Measurements from ENCODE around the gene SAMD3. TPM values are rescaled to one million over a fixed set of nuclear protein-coding genes. Genes with fewer than 3 reads are reported as not detected.

SAMD3 gene
- total and polyA plus RNA-seq, 2 experiments from 2014 or later, result 3.8 to 4.9 TPM

DNA sequence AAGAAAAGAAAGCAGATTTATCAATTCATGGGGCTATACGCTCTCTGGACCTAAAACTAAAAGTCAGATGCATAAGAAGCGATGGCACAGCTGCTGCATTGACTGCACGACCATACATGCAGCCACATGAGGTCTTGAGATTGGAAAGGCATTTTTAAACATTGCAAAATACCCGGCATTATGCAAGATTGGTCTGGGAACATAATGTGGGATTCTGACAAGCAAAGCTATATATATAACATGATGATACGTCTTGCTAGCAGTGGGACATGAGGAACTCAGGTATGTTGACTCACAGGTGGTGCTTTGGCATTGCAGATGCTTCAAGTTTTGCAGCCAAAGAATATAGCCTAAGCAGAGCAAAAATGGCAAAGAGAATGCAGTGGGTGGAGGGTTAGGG is 55.1 kb downstream of the SAMD3 start (continued):
- TF ChIP-seq CREB1 (CRISPR knock-in tag; IDR thresholded peaks at IDR 0.05; ENCODE audit: low read depth) (no peak), POLR2AphosphoS5 (IDR thresholded peaks at IDR 0.05; ENCODE audit: low read depth) (no peak), EZH2 (IDR thresholded peaks at IDR 0.05; ENCODE audit: low read depth, unreplicated experiment) (no peak), NANOG (IDR thresholded peaks at IDR 0.05; ENCODE audit: borderline replicate concordance) (no peak)
- TF ChIP-seq, protein P1, sequence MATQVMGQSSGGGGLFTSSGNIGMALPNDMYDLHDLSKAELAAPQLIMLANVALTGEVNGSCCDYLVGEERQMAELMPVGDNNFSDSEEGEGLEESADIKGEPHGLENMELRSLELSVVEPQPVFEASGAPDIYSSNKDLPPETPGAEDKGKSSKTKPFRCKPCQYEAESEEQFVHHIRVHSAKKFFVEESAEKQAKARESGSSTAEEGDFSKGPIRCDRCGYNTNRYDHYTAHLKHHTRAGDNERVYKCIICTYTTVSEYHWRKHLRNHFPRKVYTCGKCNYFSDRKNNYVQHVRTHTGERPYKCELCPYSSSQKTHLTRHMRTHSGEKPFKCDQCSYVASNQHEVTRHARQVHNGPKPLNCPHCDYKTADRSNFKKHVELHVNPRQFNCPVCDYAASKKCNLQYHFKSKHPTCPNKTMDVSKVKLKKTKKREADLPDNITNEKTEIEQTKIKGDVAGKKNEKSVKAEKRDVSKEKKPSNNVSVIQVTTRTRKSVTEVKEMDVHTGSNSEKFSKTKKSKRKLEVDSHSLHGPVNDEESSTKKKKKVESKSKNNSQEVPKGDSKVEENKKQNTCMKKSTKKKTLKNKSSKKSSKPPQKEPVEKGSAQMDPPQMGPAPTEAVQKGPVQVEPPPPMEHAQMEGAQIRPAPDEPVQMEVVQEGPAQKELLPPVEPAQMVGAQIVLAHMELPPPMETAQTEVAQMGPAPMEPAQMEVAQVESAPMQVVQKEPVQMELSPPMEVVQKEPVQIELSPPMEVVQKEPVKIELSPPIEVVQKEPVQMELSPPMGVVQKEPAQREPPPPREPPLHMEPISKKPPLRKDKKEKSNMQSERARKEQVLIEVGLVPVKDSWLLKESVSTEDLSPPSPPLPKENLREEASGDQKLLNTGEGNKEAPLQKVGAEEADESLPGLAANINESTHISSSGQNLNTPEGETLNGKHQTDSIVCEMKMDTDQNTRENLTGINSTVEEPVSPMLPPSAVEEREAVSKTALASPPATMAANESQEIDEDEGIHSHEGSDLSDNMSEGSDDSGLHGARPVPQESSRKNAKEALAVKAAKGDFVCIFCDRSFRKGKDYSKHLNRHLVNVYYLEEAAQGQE (IDR thresholded peaks at IDR 0.05; ENCODE audit: unreplicated experiment), result no peak
- TF ChIP-seq, protein P2, sequence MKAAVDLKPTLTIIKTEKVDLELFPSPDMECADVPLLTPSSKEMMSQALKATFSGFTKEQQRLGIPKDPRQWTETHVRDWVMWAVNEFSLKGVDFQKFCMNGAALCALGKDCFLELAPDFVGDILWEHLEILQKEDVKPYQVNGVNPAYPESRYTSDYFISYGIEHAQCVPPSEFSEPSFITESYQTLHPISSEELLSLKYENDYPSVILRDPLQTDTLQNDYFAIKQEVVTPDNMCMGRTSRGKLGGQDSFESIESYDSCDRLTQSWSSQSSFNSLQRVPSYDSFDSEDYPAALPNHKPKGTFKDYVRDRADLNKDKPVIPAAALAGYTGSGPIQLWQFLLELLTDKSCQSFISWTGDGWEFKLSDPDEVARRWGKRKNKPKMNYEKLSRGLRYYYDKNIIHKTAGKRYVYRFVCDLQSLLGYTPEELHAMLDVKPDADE (IDR thresholded peaks at IDR 0.05), result no peak

DNA sequence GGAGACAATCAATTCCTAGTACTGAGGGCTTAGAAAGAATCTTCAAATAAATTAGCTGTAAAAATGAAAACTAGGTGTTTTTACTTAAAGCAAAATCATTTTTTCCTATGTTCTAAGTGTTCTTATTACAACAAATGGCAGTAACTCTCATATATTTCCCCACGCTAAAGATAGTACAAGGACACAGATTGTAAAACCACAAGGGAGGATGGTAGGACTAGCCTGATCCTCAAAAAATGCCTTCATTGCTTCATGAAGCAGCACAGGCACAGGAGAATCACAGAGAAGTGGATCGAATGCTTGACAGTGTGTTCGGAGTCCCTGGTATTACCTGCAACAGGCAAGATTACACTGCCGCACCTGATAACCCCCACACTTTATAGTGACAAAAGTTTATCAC is 58.5 kb downstream of the SAMD3 start:
- TF ChIP-seq, protein P1 (IDR thresholded peaks at IDR 0.05; ENCODE audit: unreplicated experiment), result no peak
- peaks cover 4% of the 10 kb centered on the region; the same call in 2 of the 3 replicates for H3K36me3 Mint-ChIP-seq (ENCODE audit: low read depth)
- H3K9me3 Mint-ChIP-seq, result peaks cover 1% of the 10 kb centered on the region
- no peak overlapping the region for H3K4me3 ChIP-seq
- H3K27ac ChIP-seq (ENCODE audit: low read depth), result no peak overlapping the region
- no peaks in the 10 kb centered on the region for H3K27me3 ChIP-seq (ENCODE audit: insufficient read depth)
- DNase-seq (ENCODE audit: low spot score) (no peak), ATAC-seq (no peak)
- H3K4me1 Mint-ChIP-seq, result 0 out of 3 replicates have a peak, but pooled peaks cover 2% of the 10 kb centered on the region
- H3K79me2 ChIP-seq (replicated peaks; ENCODE audit: insufficient read depth), result no peaks in the 10 kb centered on the region
- H2AFZ ChIP-seq, result no peak overlapping the region
- H3K27ac Mint-ChIP-seq, result no peak overlapping the region
- no peaks in the 10 kb centered on the region for H3K36me3 ChIP-seq (ENCODE audit: insufficient read depth)
- no peaks in the 10 kb centered on the region for H4K20me1 ChIP-seq (replicated peaks; ENCODE audit: insufficient read depth)
- no peak overlapping the region for H3K4me3 Mint-ChIP-seq
- H3K4me2 ChIP-seq, result no peak overlapping the region
- no peaks in the 10 kb centered on the region; the same call in 1 of the 2 replicates for H3K4me1 ChIP-seq (ENCODE audit: insufficient read depth)
- no peaks in the 10 kb centered on the region for H3K27me3 Mint-ChIP-seq (ENCODE audit: insufficient read depth, low read depth, poor library complexity)
- H3F3A ChIP-seq (replicated peaks; ENCODE audit: low read depth), result no peaks in the 10 kb centered on the region
- peaks cover 4% of the 10 kb centered on the region; the same call in 1 of the 2 replicates for H3K9me2 ChIP-seq (ENCODE audit: insufficient read depth)
